T-helper 2 cell treated with Interferon-gamma antibody and Interleukin-4, amounts not matched to agents 5 μg/mL and 100 μg/mL, for 36 hours (primary cell): ENCODE results near the gene MTCL1.

Experiments used
- DNase-seq: peaks from one replicate; pipeline ENCODE4 v3.0.0; 2021; ENCODE audit warnings: low spot score
- H3K27ac Mint-ChIP-seq: one replicate; pipeline ENCODE4 v1.8.0; 2021; ENCODE audit warnings: mild to moderate bottlenecking, mixed read lengths
- H3K27me3 Mint-ChIP-seq: one replicate; pipeline ENCODE4 v1.8.0; 2021; ENCODE audit warnings: low read depth, mixed read lengths
- H3K36me3 Mint-ChIP-seq: one replicate; pipeline ENCODE4 v1.8.0; 2021; ENCODE audit warnings: low read depth, mixed read lengths
- H3K4me1 Mint-ChIP-seq: one replicate; pipeline ENCODE4 v1.8.0; 2021; ENCODE audit warnings: low read depth, mixed read lengths
- H3K4me3 Mint-ChIP-seq: one replicate; pipeline ENCODE4 v1.8.0; 2022; ENCODE audit warnings: mild to moderate bottlenecking, moderate library complexity, mixed read lengths
- H3K9me3 Mint-ChIP-seq: one replicate; pipeline ENCODE4 v1.8.0; 2021; ENCODE audit warnings: mixed read lengths

Gene MTCL1

GRCh38 chr18:8699948-8700347, 5.4 kb upstream of the MTCL1 start:
- Mint-ChIP-seq H3K4me1 (peaks cover 11% of the 10 kb centered on the region), H3K27ac (no peak overlapping the region), H3K4me3 (no peak overlapping the region), H3K9me3 (no peaks in the 10 kb centered on the region), H3K27me3 (peaks cover 51% of the 10 kb centered on the region), H3K36me3 (no peaks in the 10 kb centered on the region)
- no peak for DNase-seq

GRCh38 chr18:8701546-8702118, 3.7 kb upstream of the MTCL1 start:
- Mint-ChIP-seq H3K4me3 (no peak overlapping the region), H3K27ac (no peak overlapping the region), H3K4me1 (peaks cover 11% of the 10 kb centered on the region), H3K36me3 (no peaks in the 10 kb centered on the region), H3K9me3 (no peaks in the 10 kb centered on the region), H3K27me3 (peaks cover 48% of the 10 kb centered on the region)
- DNase-seq: no peak

- Mint-ChIP-seq H3K27ac (no peak overlapping the region), H3K4me3 (no peak overlapping the region), H3K27me3 (peaks cover 58% of the 10 kb centered on the region), H3K36me3 (peaks cover 3% of the 10 kb centered on the region), H3K9me3 (no peaks in the 10 kb centered on the region), H3K4me1 (peaks cover 15% of the 10 kb centered on the region)
- DNase-seq: no peak
Observed at GRCh38 chr18:8702668-8703067, 2.7 kb upstream of the MTCL1 start.

- no peak overlapping the region for H3K27ac Mint-ChIP-seq
- peaks cover 15% of the 10 kb centered on the region for H3K4me1 Mint-ChIP-seq
- H3K9me3 Mint-ChIP-seq: no peaks in the 10 kb centered on the region
- no peak overlapping the region for H3K4me3 Mint-ChIP-seq
- DNase-seq: no peak
- H3K27me3 Mint-ChIP-seq: peaks cover 64% of the 10 kb centered on the region
- H3K36me3 Mint-ChIP-seq: peaks cover 3% of the 10 kb centered on the region
Observed at GRCh38 chr18:8703092-8703709, 2.2 kb upstream of the MTCL1 start.

- peak overlapping the region; percentile 89 for H3K4me3 Mint-ChIP-seq
- no peaks in the 10 kb centered on the region for H3K9me3 Mint-ChIP-seq
- H3K27ac Mint-ChIP-seq: no peak overlapping the region
- H3K27me3 Mint-ChIP-seq: peaks cover 68% of the 10 kb centered on the region
- no peak for DNase-seq
- H3K36me3 Mint-ChIP-seq: peaks cover 3% of the 10 kb centered on the region
- H3K4me1 Mint-ChIP-seq: peaks cover 15% of the 10 kb centered on the region
Observed at GRCh38 chr18:8703781-8704301, 1.5 kb upstream of the MTCL1 start.

- DNase-seq: peak; percentile 85
- peaks cover 15% of the 10 kb centered on the region for H3K4me1 Mint-ChIP-seq
- no peaks in the 10 kb centered on the region for H3K9me3 Mint-ChIP-seq
- peaks cover 3% of the 10 kb centered on the region for H3K36me3 Mint-ChIP-seq
- peak overlapping the region; percentile 89 for H3K4me3 Mint-ChIP-seq
- peaks cover 72% of the 10 kb centered on the region for H3K27me3 Mint-ChIP-seq
- H3K27ac Mint-ChIP-seq: no peak overlapping the region
Observed at GRCh38 chr18:8704361-8705237, 757 bp upstream of the MTCL1 start.

GRCh38 chr18:8705961-8706790, 820 bp downstream of the MTCL1 start:
- H3K4me3 Mint-ChIP-seq: no peak overlapping the region
- H3K27ac Mint-ChIP-seq: no peak overlapping the region
- H3K36me3 Mint-ChIP-seq: peaks cover 3% of the 10 kb centered on the region
- peaks cover 63% of the 10 kb centered on the region for H3K27me3 Mint-ChIP-seq
- peaks cover 15% of the 10 kb centered on the region for H3K4me1 Mint-ChIP-seq
- H3K9me3 Mint-ChIP-seq: no peaks in the 10 kb centered on the region
- no peak for DNase-seq

GRCh38 chr18:8706791-8707555, 1.6 kb downstream of the MTCL1 start:
- DNase-seq: no peak
- Mint-ChIP-seq H3K4me1 (peaks cover 15% of the 10 kb centered on the region), H3K36me3 (peaks cover 3% of the 10 kb centered on the region), H3K27ac (peak overlapping the region; percentile 70), H3K9me3 (no peaks in the 10 kb centered on the region), H3K27me3 (peaks cover 59% of the 10 kb centered on the region), H3K4me3 (peak overlapping the region; percentile 85)

GRCh38 chr18:8707556-8708300, 2.4 kb downstream of the MTCL1 start:
- Mint-ChIP-seq H3K27me3 (peaks cover 54% of the 10 kb centered on the region), H3K9me3 (no peaks in the 10 kb centered on the region), H3K4me1 (peaks cover 15% of the 10 kb centered on the region), H3K27ac (no peak overlapping the region), H3K36me3 (peaks cover 3% of the 10 kb centered on the region), H3K4me3 (peak overlapping the region; percentile 18)
- no peak for DNase-seq

GRCh38 chr18:8708670-8709069, 3.3 kb downstream of the MTCL1 start:
- Mint-ChIP-seq H3K27ac (no peak overlapping the region), H3K4me1 (peaks cover 15% of the 10 kb centered on the region), H3K4me3 (no peak overlapping the region), H3K27me3 (peaks cover 48% of the 10 kb centered on the region), H3K36me3 (peaks cover 3% of the 10 kb centered on the region), H3K9me3 (no peaks in the 10 kb centered on the region)
- DNase-seq: no peak

- DNase-seq: no peak
- Mint-ChIP-seq H3K4me3 (no peak overlapping the region), H3K27me3 (peaks cover 46% of the 10 kb centered on the region), H3K9me3 (no peaks in the 10 kb centered on the region), H3K36me3 (peaks cover 3% of the 10 kb centered on the region), H3K4me1 (peaks cover 8% of the 10 kb centered on the region), H3K27ac (no peak overlapping the region)
Observed at GRCh38 chr18:8709248-8710059, 4.1 kb downstream of the MTCL1 start.

- no peak for DNase-seq
- Mint-ChIP-seq H3K27me3 (peaks cover 43% of the 10 kb centered on the region), H3K9me3 (no peaks in the 10 kb centered on the region), H3K4me3 (no peak overlapping the region), H3K36me3 (peaks cover 2% of the 10 kb centered on the region), H3K27ac (no peak overlapping the region), H3K4me1 (peaks cover 3% of the 10 kb centered on the region)
Observed at GRCh38 chr18:8711736-8712135, 6.4 kb downstream of the MTCL1 start.
